Tibial artery (tissue), 4 donors: ENCODE measurements around the gene HOXA2.

Source experiments
- DNase-seq, 2 donors: peaks; one replicate each; pipeline ENCODE4 v3.0.0-alpha.2; 2019
- H3K27ac ChIP-seq, 2 donors: fragments of 200-600 bp; sonication (generic) in 1 of 2; 1 replicate in 1 of 2; 2 replicates in 1 of 2; pipeline ENCODE4 v1.5.1; 2018 to 2019; ENCODE audit warnings: mild to moderate bottlenecking in 1 of 2
- H3K27me3 ChIP-seq, 2 donors: fragments of 200-600 bp; sonication (generic) in 1 of 2; one replicate each; pipeline versions ENCODE4 v1.5.1 to v1.6.0; 2016 to 2019
- H3K36me3 ChIP-seq, 3 donors: fragments of 200-600 bp; sonication (generic) in 2 of 3; one replicate each; pipeline ENCODE4 v1.5.1; 2016 to 2019; ENCODE audit warnings: mild to moderate bottlenecking in 2 of 3
- H3K4me1 ChIP-seq, 4 donors: fragments of 200-600 bp; sonication (generic) in 2 of 4; 1 replicate in 3 of 4; 2 replicates in 1 of 4; pipeline ENCODE4 v1.5.1; 2016 to 2019
- H3K4me3 ChIP-seq, 2 donors: fragments of 200-600 bp; sonication (generic) in 1 of 2; 1 replicate in 1 of 2; 2 replicates in 1 of 2; pipeline ENCODE4 v1.5.1; 2018 to 2019; ENCODE audit warnings: mild to moderate bottlenecking in 2 of 2
- H3K9me3 ChIP-seq, 3 donors: fragments of 200-600 bp; sonication (generic) in 1 of 3; one replicate each; pipeline ENCODE4 v1.5.1; 2016 to 2019
- CTCF ChIP-seq, 2 experiments: fragments of 200-600 bp in 1 of 2; fragments of 450-650 bp in 1 of 2; IDR thresholded peaks; one replicate each; pipeline ENCODE4 v1.5.1; 2017 to 2019; ENCODE audit warnings: antibody characterized with exemption in 2 of 2, mild to moderate bottlenecking in 1 of 2, moderate library complexity in 1 of 2
- intact Hi-C: fragments of 100-400 bp; cut with DNase I; formaldehyde crosslinking; loops from one replicate; pipeline ENCODE4 v1.15.0; 2023; ENCODE audit warnings: low total_unique reads

The HOXA2 gene

GRCh38 chr7:27123007-27123476 lies 20.6 kb upstream of the HOXA2 start:
- intact Hi-C loops = no loop called here
- Histone ChIP-seq H3K4me1 (peaks cover 0 to 17% (median 8%) of the 10 kb centered on the region in 4 donors), H3K4me3 (no peak overlapping the region), H3K27me3 (no peaks in the 10 kb centered on the region), H3K9me3 (no peaks in the 10 kb centered on the region), H3K27ac (no peak overlapping the region), H3K36me3 (peaks cover 4 to 10% (median 7%) of the 10 kb centered on the region in 3 donors)
- no peak for TF ChIP-seq CTCF (IDR thresholded peaks at IDR 0.05)
- DNase-seq = no peak

GRCh38 chr7:27122077-27122910 lies 19.8 kb upstream of the HOXA2 start:
- no peak for DNase-seq
- Histone ChIP-seq H3K36me3 (peaks cover 4 to 10% (median 7%) of the 10 kb centered on the region in 3 donors), H3K9me3 (no peaks in the 10 kb centered on the region), H3K4me3 (no peak overlapping the region), H3K27ac (no peak overlapping the region), H3K27me3 (no peaks in the 10 kb centered on the region), H3K4me1 (peaks cover 0 to 23% (median 8%) of the 10 kb centered on the region in 4 donors)
- intact Hi-C loops = no loop called here
- no peak for TF ChIP-seq CTCF (IDR thresholded peaks at IDR 0.05)

- DNase-seq = no peak
- peaks cover 4 to 10% (median 7%) of the 10 kb centered on the region in 3 donors for H3K36me3 ChIP-seq
- intact Hi-C loops = no loop called here
- H3K4me1 ChIP-seq = peaks cover 0 to 25% (median 13%) of the 10 kb centered on the region in 4 donors
- no peaks in the 10 kb centered on the region for H3K9me3 ChIP-seq
- no peak overlapping the region for H3K27ac ChIP-seq
- TF ChIP-seq CTCF (IDR thresholded peaks at IDR 0.05) = no peak
- no peak overlapping the region for H3K4me3 ChIP-seq
- H3K27me3 ChIP-seq = no peaks in the 10 kb centered on the region
Observed at GRCh38 chr7:27121684-27122076, 19.2 kb upstream of the HOXA2 start.

- Histone ChIP-seq H3K9me3 (no peaks in the 10 kb centered on the region), H3K27ac (no peak overlapping the region), H3K4me1 (peaks cover 0 to 34% (median 25%) of the 10 kb centered on the region in 4 donors), H3K36me3 (peaks cover 4 to 10% (median 7%) of the 10 kb centered on the region in 3 donors), H3K27me3 (no peaks in the 10 kb centered on the region), H3K4me3 (no peak overlapping the region)
- DNase-seq = no peak
- TF ChIP-seq CTCF (IDR thresholded peaks at IDR 0.05) = no peak
- intact Hi-C loops = no loop called here
Observed at GRCh38 chr7:27119412-27119911, 17.0 kb upstream of the HOXA2 start.

- Histone ChIP-seq H3K36me3 (peaks cover 4 to 10% (median 7%) of the 10 kb centered on the region in 3 donors), H3K4me3 (no peak overlapping the region), H3K27ac (no peak overlapping the region), H3K27me3 (no peaks in the 10 kb centered on the region), H3K9me3 (no peaks in the 10 kb centered on the region), H3K4me1 (peaks cover 0 to 41% (median 29%) of the 10 kb centered on the region in 4 donors)
- DNase-seq = no peak
- intact Hi-C loops = no loop called here
- TF ChIP-seq CTCF (IDR thresholded peaks at IDR 0.05) = no peak
Observed at GRCh38 chr7:27118580-27118979, 16.1 kb upstream of the HOXA2 start.
